Measurements from ENCODE around the gene RFK.

- peak in 2 of 3 donors; percentile 16 to 27 for TF ChIP-seq CTCF (IDR thresholded peaks at IDR 0.05)
- TF ChIP-seq POLR2A (IDR thresholded peaks at IDR 0.05): peak; percentile 15
These were observed at the start of gene RFK for GRCh38 chr9:76394195-76394959.
